ENCODE data around the gene CHKA.

CHKA gene

GRCh38 chr11:68106165-68106940, 14.8 kb downstream of the CHKA start:
- no peak overlapping the region for H3K9ac ChIP-seq (ENCODE audit: low read depth, low read length)
- TF ChIP-seq EZH2 (IDR thresholded peaks at IDR 0.05; ENCODE audit: borderline replicate concordance, low read depth, low read length, severe bottlenecking) (no peak), CTCF (IDR thresholded peaks at IDR 0.05; ENCODE audit: borderline replicate concordance, extremely low read depth, low read length, poor library complexity, severe bottlenecking) (no peak)
- H4K20me1 ChIP-seq (ENCODE audit: insufficient read depth, low read length), result peaks cover 20% of the 10 kb centered on the region; the same call in 1 of the 2 replicates
- ATAC-seq (ENCODE audit: insufficient read depth, low read depth), result no peak
- no peak overlapping the region for H2AFZ ChIP-seq (ENCODE audit: low read depth, low read length)
- H3K79me2 ChIP-seq (ENCODE audit: insufficient read depth, low read length), result peaks cover 80% of the 10 kb centered on the region
- no peak overlapping the region for H3K4me3 ChIP-seq (ENCODE audit: low read depth in 1 of 2, low read length in 2 of 2)
- peaks cover 2% of the 10 kb centered on the region; the same call in 1 of the 2 replicates for H3K4me1 ChIP-seq (ENCODE audit: insufficient read depth, low read length)
- H3K27me3 ChIP-seq (ENCODE audit: insufficient read depth, low read length, poor library complexity), result no peaks in the 10 kb centered on the region
- H3K36me3 ChIP-seq (ENCODE audit: insufficient read depth, low read length), result peaks cover 4% of the 10 kb centered on the region
- H3K9me3 ChIP-seq (ENCODE audit: insufficient read depth, low read length, severe bottlenecking), result no peaks in the 10 kb centered on the region
- H3K27ac ChIP-seq (ENCODE audit: low read length), result no peak overlapping the region
- H3K4me2 ChIP-seq (ENCODE audit: insufficient read depth, low read length), result no peak overlapping the region
- no peak for DNase-seq

GRCh38 chr11:68099474-68100405, 21.4 kb downstream of the CHKA start:
- peaks cover 15% of the 10 kb centered on the region; the same call in 1 of the 2 replicates for H4K20me1 ChIP-seq (ENCODE audit: insufficient read depth, low read length)
- H3K4me2 ChIP-seq (ENCODE audit: insufficient read depth, low read length), result peak overlapping the region; percentile 54
- H3K9me3 ChIP-seq (ENCODE audit: insufficient read depth, low read length, severe bottlenecking), result no peaks in the 10 kb centered on the region
- no peak overlapping the region for H2AFZ ChIP-seq (ENCODE audit: low read depth, low read length)
- DNase-seq (peak; percentile 75), ATAC-seq (ENCODE audit: insufficient read depth, low read depth) (peak; percentile 98)
- H3K36me3 ChIP-seq (ENCODE audit: insufficient read depth, low read length), result peaks cover 3% of the 10 kb centered on the region; the same call in 1 of the 2 replicates
- H3K27ac ChIP-seq (ENCODE audit: low read length), result peak overlapping the region; percentile 37
- H3K79me2 ChIP-seq (ENCODE audit: insufficient read depth, low read length), result peaks cover 58% of the 10 kb centered on the region
- peaks cover 26% of the 10 kb centered on the region for H3K4me1 ChIP-seq (ENCODE audit: insufficient read depth, low read length)
- H3K27me3 ChIP-seq (ENCODE audit: insufficient read depth, low read length, poor library complexity), result no peaks in the 10 kb centered on the region
- TF ChIP-seq CTCF (IDR thresholded peaks at IDR 0.05; ENCODE audit: borderline replicate concordance, extremely low read depth, low read length, poor library complexity, severe bottlenecking), result no peak
- TF ChIP-seq EZH2 (IDR thresholded peaks at IDR 0.05; ENCODE audit: borderline replicate concordance, low read depth, low read length, severe bottlenecking), result no peak
- H3K9ac ChIP-seq (ENCODE audit: low read depth, low read length), result 0 out of 2 replicates have a peak overlapping the region, but pooled peaks have one; percentile 11
- H3K4me3 ChIP-seq (ENCODE audit: low read depth in 1 of 2, low read length in 2 of 2), result peak overlapping the region in 1 of 2 experiments; percentile 26; a peak in 2 of 4 replicates

DNA sequence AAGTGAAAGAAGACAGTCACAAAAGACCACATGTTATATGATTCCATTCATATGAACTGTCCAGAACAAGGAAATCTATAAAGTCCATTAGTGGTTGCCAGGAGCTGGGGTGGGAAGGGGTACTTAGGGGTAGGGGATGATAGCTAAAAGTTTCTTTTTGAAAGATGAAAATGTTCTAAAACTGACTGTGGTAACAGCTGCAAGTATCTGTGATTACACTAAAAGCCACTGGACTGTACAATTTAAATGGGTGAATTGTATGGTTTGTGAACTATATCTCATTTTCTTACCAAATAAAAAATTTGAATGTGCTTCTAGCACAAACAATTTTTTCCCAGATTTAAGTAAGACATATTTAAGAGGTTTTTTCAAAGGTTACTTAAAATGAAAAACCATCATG, 22.1 kb downstream of the CHKA start:
- Histone ChIP-seq H3K9me3 (ENCODE audit: insufficient read depth, low read length, severe bottlenecking) (no peaks in the 10 kb centered on the region), H3K4me1 (ENCODE audit: insufficient read depth, low read length) (peaks cover 26% of the 10 kb centered on the region), H3K79me2 (ENCODE audit: insufficient read depth, low read length) (peaks cover 53% of the 10 kb centered on the region), H2AFZ (ENCODE audit: low read depth, low read length) (no peak overlapping the region), H3K4me2 (ENCODE audit: insufficient read depth, low read length) (peak overlapping the region; percentile 54), H3K4me3 (ENCODE audit: low read depth in 1 of 2, low read length in 2 of 2) (no peak overlapping the region), H3K36me3 (ENCODE audit: insufficient read depth, low read length) (peaks cover 10% of the 10 kb centered on the region; the same call in 1 of the 2 replicates), H3K27me3 (ENCODE audit: insufficient read depth, low read length, poor library complexity) (no peaks in the 10 kb centered on the region), H4K20me1 (ENCODE audit: insufficient read depth, low read length) (peaks cover 15% of the 10 kb centered on the region; the same call in 1 of the 2 replicates), H3K27ac (ENCODE audit: low read length) (peak overlapping the region; percentile 37; the same call in 1 of the 2 replicates), H3K9ac (ENCODE audit: low read depth, low read length) (no peak overlapping the region)
- DNase-seq (no peak), ATAC-seq (ENCODE audit: insufficient read depth, low read depth) (no peak)
- TF ChIP-seq EZH2 (IDR thresholded peaks at IDR 0.05; ENCODE audit: borderline replicate concordance, low read depth, low read length, severe bottlenecking) (no peak), CTCF (IDR thresholded peaks at IDR 0.05; ENCODE audit: borderline replicate concordance, extremely low read depth, low read length, poor library complexity, severe bottlenecking) (no peak)

Data from DND-41 (cell line).